Hepatocyte (in vitro differentiated cells): ENCODE results near the gene SYNE2.

Experiments used
- CTCF ChIP-seq: fragments of 200-600 bp; sonication (generic); IDR thresholded peaks from 2 replicates; pipeline ENCODE4 v1.5.1; 2016; ENCODE audit warnings: antibody characterized with exemption, mild to moderate bottlenecking; ENCODE audit not compliant: poor library complexity
- EZH2 ChIP-seq: fragments of 200-600 bp; sonication (generic); IDR thresholded peaks from 2 replicates; pipeline ENCODE4 v1.6.1; 2016; ENCODE audit warnings: antibody characterized with exemption, mild to moderate bottlenecking, borderline replicate concordance
- EZH2phosphoT487 ChIP-seq: fragments of 200-600 bp; sonication (generic); IDR thresholded peaks from one replicate; pipeline ENCODE4 v1.6.1; 2018; ENCODE audit warnings: antibody characterized with exemption, mild to moderate bottlenecking, low read depth, moderate library complexity; ENCODE audit not compliant: unreplicated experiment, severe bottlenecking

DNA sequence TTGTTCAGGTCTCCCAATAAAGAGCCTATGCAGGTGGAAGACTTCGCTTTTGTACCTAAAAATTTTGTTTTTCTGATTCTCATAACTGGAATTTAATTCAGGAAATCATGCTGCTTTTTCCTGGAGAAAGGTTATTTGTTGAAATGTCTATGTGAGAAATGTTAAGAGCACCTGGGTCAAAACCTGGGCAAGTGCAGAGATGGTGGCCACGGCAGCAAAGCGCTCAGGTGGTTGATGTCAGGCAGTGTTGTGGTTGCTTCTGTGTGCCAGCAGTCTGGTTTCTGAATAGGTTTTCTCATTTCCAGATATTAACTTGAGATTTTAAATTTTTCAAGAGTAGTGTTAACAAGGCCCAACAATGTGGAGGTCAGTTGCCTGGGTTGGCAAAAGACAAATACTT lies 345.2 kb downstream of the SYNE2 start:
- no peak for TF ChIP-seq EZH2phosphoT487
- no peak for TF ChIP-seq EZH2
- TF ChIP-seq CTCF, result no peak
